GM18502 (cell line): ENCODE data around the gene RXRG.
"Not testable (repeated sequence)": the region's sequence is repeated elsewhere in the genome, so short reads cannot be mapped to it uniquely, and the experiment has no call there.

Source experiments
- ATAC-seq: cut with Tn5 transposase; IDR thresholded peaks from one replicate; pipeline ENCODE4 v1.9.1; 2021; ENCODE audit warnings: mild to moderate bottlenecking; ENCODE audit not compliant: unreplicated experiment, poor library complexity

Gene RXRG

DNA sequence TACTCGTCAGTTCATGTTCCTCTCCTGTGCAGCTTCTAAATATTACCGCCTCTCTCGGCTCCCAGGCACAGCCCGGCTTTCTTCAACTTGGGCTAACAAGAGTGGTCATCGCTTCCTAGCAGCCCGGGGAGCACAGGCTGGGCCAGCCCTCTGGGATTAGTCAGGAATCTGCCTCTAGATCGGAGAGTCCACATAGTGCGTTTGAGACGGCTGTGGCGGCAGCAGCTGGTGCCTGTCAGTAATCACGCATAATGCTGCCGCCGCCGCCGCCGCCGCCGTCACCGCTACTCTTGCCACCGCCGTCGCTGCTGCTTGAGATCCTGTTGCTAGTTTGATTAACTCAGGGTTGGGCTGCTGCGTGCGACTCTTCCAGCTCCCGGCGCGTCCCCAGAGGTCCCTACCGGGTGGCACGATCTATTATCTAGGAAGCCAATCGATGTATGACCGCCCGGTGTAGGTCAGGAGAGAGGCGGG is at the start of gene RXRG:
Gene RXRG (minus strand): TSS at position 230 of the 474 bp plus-strand sequence. CDS start 233 bp downstream, outside the sequence.
- ATAC-seq: no peak

DNA sequence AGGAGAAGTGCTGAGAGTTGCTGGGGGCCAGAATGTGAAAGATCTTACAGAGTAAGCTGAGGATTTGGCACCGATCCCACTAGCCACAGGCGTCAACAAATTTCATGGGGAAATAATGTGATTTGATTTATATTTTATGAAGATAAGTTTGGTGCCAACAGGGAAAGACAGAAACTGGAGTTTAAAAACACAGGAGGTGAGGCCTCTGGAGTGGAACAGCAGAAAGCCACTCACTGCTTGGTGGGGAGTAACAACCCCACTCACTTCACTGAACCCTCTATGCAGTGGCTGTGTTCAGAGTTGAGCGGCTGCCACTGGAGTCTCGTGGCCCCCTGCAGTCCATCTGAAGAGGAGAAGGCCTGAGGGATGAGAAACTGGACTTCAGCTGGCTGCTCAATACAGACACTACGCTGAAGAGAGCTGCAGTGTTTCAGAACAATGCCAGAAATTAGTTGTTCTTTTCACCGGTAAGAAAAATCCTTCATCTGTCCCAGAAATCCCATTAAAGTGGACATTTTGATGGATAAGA is 48.0 kb upstream of the RXRG start:
- ATAC-seq: no peak

DNA sequence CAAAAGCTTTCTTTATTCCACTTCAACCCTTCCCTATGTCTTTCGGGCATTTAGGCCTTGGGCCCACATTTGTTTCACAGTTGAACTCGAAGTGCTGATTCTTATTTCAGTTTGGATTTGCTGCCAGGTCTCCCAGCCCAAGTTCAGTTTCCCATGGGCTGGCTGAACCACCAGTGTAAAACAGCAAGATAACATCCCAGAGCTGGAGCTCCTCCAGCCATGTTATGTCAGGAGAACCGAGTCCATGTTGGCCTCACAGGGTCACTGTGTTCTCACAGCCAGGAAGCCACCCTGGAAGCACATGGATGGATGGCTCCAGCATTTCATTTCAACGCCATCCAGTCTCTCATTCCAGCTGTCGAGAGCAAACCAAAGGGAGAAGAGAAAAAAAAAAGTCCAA is 45.2 kb upstream of the RXRG start:
- no peak for ATAC-seq

DNA sequence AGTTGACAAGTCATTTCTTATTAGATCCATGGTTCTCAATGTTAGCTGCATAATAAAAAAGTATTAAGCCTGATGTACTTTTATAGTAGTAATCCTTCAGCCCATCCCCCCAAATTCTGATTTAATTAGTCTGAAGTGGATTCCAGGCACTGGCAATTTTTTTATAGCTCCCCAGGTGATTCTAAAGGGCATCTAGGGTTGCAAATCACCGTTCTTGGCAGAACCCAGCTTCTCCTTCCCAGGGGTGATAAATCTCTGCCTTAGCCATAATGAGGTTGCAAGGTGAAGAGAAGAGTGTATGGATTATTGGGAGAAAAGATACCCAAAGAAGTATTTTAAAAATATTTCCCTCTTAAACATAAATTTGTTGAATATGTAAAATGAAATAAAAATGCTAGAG is 43.0 kb upstream of the RXRG start:
- no peak for ATAC-seq

DNA sequence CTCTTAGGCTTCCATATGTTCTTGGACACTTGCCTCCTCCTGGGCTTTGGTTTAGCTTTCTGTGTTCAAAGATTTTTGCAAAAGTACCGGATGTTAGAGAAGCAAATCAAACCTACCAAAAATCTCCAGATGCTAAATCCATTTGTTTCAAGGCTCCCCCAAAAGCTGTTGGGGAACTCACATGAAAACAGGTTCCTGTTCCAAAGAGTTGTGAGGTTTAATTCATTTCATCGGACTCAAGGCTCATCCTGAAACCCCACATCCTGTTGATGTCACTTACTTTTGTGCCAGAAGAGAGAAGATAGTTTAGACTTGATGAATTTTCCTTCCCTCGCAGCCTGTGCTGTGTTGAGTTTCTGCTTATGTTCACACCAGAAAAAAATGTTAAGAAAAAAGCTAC is 41.7 kb upstream of the RXRG start:
- ATAC-seq: no peak

DNA sequence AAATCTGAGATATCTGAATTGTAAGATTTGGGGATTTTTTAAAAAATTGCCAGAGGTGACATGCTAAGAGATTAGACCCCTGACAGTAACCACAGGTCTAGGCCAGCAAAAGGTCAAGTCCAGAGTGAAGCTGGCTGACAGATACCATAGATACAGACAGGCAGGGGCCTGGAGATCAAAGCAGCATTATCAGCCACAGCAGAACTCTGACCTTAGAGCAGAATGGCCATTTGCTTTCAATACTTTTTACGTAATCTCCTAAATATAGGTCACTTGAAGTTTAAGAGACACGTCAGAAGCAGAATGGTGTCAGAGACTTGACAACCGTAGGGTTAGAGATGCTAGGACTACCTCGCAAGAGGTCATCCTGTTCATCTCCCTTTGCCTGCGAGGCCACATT is 40.8 kb upstream of the RXRG start:
- no peak for ATAC-seq

DNA sequence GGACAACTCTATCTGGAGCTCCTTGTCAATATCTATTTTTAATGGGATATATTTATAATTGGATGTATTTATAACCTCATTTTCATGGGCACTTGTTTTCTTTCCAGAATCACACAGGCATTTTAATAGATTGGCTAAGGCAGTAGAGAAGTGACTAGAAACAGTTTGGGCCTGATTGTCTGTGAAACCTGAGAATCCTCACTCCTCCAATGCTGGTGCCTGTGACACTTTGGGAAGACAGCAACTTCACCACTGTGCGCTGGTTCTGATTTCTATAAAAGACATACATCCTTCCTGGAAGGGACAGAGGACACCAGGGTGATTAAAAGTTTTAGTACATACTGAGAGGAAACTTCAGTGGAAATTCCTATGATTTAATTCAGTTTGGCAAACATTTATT is 39.6 kb upstream of the RXRG start:
- ATAC-seq: no peak

DNA sequence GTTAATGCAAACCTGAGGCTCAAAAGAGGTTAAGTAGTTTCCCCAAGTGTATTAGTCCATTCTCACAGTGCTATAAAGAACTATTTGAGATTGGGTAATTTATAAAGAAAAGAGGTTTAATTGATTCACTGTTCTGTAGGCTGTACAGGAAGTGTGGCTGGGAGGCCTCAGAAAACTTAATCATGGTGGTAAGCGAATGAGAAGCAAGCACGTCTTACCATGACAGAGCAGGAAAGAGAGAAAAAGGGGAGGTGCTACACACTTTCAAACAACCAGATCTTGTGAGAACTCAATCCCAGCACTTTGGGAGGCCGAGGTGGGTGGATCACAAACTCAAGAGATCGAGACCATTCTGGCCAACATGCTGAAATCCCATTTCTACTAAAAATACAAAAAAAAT is 38.5 kb upstream of the RXRG start:
- no peak for ATAC-seq

DNA sequence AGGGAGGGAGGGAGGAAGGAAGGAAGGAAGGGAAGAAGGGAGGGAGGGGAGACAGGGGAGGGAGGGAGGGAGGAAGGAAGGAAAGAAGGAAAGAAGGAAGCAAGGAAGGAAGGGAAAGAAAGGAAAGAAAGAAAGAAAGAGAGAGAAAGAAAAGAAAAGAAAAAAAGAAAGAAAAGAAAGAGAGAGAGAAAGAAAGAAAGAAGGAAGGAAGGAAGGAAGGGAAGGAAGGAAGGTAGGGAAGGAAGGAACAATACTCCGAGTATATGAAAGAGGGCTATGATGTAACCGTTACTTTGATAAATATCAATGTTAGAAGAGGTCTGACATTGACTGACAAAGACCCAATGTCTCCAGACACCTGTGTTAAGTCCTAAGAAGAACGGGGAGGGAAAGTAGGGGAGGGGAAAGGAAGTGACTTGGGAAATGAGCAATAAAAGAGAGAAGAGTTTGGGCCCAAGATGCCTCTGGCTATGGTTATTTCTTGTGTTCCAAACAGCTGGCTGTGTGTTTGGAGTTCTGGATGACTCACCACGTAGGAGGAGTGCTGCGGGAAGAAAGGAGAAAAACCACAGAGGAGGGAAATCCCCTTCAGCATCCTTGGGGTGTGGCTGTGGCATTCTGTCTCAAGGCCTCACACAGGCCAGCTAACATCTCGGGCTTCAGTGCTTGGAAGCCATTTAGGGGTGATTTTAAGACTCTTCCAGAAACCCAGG is 37.0 kb upstream of the RXRG start:
- ATAC-seq: no peak

DNA sequence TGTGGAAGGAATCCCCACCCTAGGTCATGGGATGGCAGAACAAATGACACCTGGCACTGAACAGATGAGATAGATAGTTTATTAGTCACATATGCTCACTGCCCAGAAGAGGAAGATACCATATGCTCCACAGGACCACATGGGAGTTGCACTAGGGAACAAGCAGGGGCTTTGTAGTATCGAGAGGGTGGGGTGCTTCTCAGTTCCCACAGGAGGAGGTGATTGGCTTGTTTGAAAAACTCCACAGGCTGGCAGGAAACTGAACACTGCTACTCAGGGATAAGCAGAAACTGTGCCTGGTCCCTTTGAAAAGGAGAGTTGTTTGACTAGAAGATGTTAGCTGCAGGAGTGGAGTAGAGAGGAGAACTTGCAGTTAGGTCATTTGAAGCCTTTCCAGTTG is 31.9 kb upstream of the RXRG start:
- no peak for ATAC-seq

DNA sequence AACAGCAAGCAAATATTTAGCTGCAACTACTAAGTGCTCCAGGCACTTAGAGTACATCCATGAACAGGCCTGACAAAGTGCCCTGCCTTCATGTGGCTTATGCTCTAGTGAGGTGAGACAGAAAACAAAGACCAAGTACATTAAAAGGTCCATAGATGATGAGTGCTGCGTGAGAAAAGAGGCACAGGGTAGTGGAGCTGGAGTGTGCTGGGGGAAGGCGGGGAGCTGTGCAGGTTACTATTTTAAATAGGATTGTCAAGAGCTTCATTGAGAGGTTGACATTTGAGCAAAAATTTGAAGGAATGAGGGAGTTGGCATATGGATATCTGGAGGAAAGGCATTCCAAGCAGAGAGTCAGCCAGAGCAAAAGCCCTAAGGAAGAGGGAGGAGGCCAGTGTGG is 29.3 kb upstream of the RXRG start:
- no peak for ATAC-seq

DNA sequence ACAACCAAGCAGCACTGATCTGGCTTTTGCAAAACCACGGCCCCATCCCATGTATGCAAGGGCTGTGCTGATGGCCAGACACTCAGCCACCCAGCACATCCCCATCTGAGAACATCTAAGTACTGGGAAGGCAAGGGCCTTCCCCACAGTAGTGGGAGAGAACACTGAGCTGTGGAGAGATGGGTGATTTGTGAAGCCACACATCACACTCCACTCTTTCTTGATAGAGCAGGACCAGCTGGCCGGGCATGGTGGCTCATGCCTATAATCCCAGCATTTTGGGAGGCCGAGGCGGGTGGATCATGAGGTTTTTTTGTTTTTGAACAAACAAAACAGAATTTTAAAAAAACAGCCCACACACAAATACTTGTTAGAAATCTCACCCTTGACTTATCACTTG is 28.2 kb upstream of the RXRG start:
- ATAC-seq: no peak

DNA sequence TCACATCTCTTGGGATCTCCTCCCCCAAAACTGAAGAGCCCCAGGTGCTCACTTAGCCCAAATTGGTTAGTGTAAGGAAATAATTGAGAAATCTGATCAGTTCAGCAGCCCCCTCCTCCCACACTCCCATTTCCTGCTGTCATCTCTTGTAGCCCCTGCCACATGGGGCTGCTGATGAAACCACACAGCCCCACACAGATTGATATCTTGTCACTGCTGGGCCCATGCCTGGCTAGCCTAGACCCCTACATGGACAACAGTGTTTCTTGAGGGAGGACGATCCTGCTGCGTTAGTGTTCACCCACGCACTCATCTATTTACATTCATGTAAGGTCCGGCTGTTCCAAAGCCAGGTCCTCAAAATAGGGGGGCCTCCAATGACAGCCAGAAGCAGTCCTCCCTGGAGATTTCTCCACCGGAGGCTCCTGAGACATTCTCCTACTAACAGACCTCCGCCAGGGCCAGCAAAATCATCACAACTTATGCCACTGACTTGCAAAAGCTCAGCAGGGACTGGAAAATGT is 23.9 kb upstream of the RXRG start:
- no peak for ATAC-seq

DNA sequence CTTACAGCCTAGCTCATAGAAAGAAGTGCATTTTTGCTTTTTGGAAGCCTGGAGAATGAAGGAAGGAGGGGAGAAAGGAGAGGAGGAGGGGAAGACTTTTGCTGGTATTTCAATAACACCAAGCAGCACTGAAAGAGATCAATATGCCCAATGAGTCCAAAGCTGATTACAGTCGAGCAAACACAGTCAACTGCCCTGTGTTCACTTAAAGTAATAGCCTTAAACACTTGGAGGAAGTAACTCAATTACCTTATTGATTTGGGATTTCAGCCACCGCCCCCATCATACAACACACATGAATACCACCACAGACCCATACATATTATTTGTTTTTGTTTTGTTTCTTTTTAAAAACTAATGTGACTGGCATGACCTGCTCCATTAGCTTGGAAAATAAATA is 23.3 kb upstream of the RXRG start:
- ATAC-seq: no peak

DNA sequence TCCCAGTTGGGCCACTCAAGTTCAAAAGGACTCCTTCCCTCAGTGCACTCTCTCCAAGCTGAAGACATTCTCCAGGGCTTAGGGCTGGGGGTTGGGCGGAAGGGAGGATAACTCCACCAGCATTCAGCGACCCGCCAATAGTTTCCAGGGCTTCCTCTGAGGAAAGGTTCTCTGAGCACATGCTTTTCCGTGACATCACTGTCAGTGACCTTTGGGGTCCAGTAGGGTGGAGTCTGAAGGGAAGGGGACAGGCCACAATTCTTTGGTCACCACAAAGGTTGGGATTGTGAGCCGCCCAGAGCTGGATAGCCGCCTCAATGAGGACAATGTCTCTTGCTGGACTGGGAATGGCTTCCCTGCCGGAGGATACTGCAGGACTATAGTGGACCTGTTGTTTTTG is 22.8 kb upstream of the RXRG start:
- ATAC-seq: no peak

DNA sequence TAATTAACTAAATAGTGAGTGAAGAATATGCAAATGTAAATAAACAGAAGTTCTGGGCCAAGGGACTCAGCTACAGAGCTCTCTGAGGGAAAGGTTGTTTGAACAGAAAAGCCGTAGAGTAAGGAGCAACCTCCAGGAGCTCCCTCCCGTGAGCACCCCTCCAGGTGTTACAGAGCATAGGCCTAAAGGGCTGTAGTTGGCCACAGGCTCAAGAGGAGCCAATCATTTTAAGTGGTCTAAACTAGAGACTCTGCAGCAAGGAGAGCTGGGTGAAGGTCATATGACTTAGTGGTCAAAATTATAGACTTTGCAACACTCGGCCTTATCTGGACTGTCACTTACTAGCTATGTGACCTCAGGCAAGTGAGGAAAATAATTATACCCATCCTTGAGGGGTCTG is 19.1 kb upstream of the RXRG start:
- ATAC-seq: no peak

DNA sequence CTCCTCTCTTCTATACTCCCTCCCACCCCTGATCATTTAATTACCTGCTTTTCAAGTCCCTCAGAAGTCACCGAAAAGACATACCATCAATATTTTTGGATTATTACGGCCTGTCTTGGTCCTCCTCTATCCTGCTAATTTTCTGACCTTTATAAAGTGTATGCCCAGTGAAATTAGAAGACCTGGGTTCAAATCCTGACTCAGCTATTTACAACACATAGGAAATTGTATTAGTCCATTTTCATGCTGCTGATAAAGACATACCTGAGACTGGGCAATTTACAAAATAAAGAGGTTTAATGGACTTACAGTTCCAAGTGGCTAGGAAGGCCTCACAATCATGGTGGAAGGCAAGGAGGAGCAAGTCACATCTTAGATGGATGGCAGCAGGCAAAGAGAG is 14.8 kb upstream of the RXRG start:
- ATAC-seq: not testable (repeated sequence)

DNA sequence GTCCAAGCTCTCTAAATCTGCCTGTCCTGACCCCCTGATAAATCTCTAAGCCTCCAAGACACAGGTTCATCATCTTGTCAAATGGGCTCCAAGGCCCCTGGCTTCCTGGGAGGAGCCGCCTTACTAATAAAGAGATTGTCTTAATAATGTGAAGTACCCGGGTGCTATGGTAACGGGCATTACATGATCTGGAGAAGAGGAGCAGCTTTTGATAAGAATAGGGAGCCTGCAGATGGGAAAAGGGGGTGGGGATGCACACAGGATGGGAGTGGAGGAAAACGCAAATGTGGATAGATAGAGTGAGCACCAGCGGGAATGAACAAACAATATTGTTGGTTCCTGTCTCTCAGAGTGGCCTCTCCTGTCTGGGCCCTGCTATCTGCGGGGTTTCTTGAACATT is 11.9 kb upstream of the RXRG start:
- no peak for ATAC-seq

DNA sequence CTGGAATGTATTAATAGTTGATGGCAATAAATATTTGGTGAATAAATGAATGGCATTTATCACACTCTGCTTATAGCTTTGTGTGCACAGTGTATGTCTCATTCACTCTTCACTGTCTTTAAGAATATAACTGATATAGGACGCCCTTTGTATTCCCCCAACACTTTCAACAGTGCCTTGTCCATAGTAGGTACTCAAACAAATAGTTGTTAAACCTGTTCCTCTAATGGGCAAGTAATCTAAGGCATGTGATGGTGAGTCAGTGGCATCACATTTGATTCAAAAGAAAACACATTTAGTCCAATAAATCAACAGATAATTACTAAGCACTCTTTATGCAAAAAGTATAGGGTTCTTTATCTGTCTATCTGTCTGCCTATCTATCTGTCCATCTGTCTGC is 11.2 kb upstream of the RXRG start:
- ATAC-seq: no peak

DNA sequence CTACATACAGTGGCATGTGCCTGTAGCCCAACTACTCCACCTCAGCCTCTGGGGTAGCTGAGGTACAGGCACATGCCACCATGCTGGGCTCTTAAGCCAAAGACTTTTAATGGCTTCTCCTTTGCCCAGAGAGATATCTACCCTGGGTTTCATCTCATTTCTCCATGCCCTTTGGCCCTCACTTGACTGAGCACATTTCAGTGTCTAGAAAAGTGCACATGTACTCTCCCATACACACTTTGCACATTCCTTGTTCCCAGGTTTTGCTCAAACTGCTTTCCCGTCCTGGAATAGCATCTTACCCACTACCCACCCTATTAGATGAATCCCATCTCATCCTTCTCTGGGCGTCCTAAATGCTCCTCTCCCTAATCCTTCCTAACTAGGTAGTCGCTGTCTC is 10.2 kb upstream of the RXRG start:
- ATAC-seq: no peak

DNA sequence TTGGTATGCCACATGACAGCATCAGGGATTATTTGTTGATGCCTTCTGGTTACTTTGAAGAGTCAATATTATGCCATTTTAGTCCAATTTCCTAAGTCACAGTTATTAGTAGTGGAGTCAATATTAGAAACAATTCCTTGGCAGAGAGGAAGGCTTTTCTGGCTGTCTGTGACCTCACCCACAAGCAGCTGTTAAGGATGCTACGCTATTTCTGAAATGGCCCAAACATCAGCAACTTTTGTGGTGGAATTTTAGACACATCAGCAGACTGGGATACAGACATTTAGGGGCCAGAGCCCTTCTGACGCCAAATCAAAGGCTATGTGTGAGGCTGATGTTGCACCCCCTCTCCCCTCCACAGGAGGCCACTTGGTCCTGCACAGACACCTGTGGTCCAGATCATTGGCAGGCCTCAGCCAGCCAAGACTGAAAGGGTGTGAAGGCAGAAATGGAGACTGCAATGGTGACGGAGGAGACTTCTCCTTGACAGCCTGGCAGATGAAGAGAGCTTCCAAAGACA is 9.2 kb upstream of the RXRG start:
- ATAC-seq: no peak
